Neural crest cell (in vitro differentiated cells): ENCODE data around the gene PCF11. TPM values are rescaled to one million over a fixed set of nuclear protein-coding genes. Genes with fewer than 3 reads are reported as not detected.

Source experiments
- DNase-seq: peaks from one replicate; pipeline ENCODE4 v3.0.0; 2021; ENCODE audit warnings: low read depth, mixed read lengths, low spot score
- H3K27ac Mint-ChIP-seq: one replicate; pipeline ENCODE4 v1.8.0; 2021; ENCODE audit warnings: mild to moderate bottlenecking, mixed read lengths; ENCODE audit not compliant: unreplicated experiment
- H3K27me3 Mint-ChIP-seq: 2 replicates; pipeline ENCODE4 v1.8.0; 2021; ENCODE audit warnings: low read depth, mild to moderate bottlenecking, mixed read lengths
- H3K36me3 Mint-ChIP-seq: 2 replicates; pipeline ENCODE4 v1.8.0; 2021; ENCODE audit warnings: low read depth, mild to moderate bottlenecking, mixed read lengths
- H3K4me1 Mint-ChIP-seq: 2 replicates; pipeline ENCODE4 v1.8.0; 2021; ENCODE audit warnings: mixed read lengths
- H3K4me3 Mint-ChIP-seq: one replicate; pipeline ENCODE4 v1.8.0; 2021; ENCODE audit warnings: mild to moderate bottlenecking, mixed read lengths
- H3K9me3 Mint-ChIP-seq: 2 replicates; pipeline ENCODE4 v1.8.0; 2021; ENCODE audit warnings: mixed read lengths
- total RNA-seq: library from RNA; stranded (reverse); gene quantifications from 2 replicates; pipeline ENCODE4 v1.2.1, GENCODE V29; 2021
- TF ChIP-seq, protein P1 (sequence below): fragments of 200-600 bp; sonication (generic); conservative IDR thresholded peaks from 2 replicates; pipeline ENCODE4 v1.5.0; 2021; ENCODE audit warnings: antibody characterized with exemption, mild to moderate bottlenecking

Gene PCF11
- total RNA-seq, 1 donor from 2014 or later: 67.9 TPM

GRCh38 chr11:83139310-83139709 lies 17.6 kb upstream of the PCF11 start:
- H3K27me3 Mint-ChIP-seq: no peaks in the 10 kb centered on the region
- TF ChIP-seq, protein P1, sequence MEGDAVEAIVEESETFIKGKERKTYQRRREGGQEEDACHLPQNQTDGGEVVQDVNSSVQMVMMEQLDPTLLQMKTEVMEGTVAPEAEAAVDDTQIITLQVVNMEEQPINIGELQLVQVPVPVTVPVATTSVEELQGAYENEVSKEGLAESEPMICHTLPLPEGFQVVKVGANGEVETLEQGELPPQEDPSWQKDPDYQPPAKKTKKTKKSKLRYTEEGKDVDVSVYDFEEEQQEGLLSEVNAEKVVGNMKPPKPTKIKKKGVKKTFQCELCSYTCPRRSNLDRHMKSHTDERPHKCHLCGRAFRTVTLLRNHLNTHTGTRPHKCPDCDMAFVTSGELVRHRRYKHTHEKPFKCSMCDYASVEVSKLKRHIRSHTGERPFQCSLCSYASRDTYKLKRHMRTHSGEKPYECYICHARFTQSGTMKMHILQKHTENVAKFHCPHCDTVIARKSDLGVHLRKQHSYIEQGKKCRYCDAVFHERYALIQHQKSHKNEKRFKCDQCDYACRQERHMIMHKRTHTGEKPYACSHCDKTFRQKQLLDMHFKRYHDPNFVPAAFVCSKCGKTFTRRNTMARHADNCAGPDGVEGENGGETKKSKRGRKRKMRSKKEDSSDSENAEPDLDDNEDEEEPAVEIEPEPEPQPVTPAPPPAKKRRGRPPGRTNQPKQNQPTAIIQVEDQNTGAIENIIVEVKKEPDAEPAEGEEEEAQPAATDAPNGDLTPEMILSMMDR: no peak
- no peak overlapping the region for H3K4me3 Mint-ChIP-seq
- no peak for DNase-seq
- no peaks in the 10 kb centered on the region for H3K9me3 Mint-ChIP-seq
- no peaks in the 10 kb centered on the region for H3K4me1 Mint-ChIP-seq
- H3K27ac Mint-ChIP-seq: no peak overlapping the region
- no peaks in the 10 kb centered on the region for H3K36me3 Mint-ChIP-seq

DNA sequence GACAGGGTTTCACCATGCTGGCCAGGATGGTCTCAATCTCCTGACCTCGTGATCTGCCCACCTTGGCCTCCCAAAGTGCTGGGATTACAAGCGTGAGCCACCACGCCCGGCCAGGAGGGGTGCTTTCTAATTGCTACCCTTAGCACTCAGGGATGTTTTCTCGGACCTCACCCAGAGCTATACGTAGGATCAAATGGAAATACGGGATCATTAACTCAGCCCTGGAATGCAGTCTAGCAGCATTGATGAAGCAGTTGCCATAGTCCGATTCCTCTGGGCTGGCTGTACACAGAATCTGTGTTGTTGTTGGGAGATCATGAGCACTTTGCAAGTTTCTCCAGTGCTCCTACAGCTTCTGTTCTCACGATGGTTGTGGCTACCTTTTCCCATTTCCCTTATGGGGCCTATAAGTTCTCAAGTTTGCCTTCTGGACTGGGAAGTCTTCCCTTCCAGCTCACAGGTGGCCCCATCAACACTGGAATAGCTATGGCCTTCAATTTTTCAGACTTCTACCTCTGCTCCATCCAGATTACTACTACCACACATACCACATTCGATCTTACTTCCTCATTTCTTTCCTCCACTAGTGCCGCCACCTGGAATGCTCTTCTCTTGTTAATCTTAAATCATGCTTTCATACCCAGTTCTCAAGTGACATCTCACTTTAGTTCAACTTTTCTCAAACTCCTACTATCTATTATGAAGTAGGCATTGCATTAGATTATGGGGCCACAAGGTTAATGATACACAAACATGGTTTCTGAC lies 16.1 kb upstream of the PCF11 start:
- no peak overlapping the region for H3K27ac Mint-ChIP-seq
- no peaks in the 10 kb centered on the region for H3K36me3 Mint-ChIP-seq
- TF ChIP-seq, protein P1: no peak
- no peaks in the 10 kb centered on the region for H3K4me1 Mint-ChIP-seq
- no peaks in the 10 kb centered on the region for H3K27me3 Mint-ChIP-seq
- H3K4me3 Mint-ChIP-seq: no peak overlapping the region
- DNase-seq: no peak
- H3K9me3 Mint-ChIP-seq: no peaks in the 10 kb centered on the region

DNA sequence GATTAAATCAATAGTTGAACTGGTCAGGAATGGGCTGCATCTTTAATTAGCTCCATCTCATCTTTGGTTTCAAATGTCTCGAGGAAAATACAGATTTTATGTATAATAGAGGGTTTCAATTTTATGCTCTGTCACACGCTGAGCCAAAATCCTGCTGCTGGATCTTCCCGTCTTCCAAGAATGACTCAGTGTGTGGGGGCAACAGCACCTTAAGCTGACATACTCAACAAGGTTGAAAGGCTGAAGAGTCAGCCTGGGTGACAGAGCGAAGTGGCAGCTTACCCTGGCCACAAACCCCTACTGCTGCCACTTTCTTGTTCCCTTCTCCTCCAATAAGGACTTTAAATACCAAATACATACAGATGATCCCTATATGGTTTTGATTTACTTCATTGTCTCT lies 9.0 kb upstream of the PCF11 start:
- Mint-ChIP-seq H3K4me3 (no peak overlapping the region), H3K4me1 (no peaks in the 10 kb centered on the region), H3K27me3 (peaks cover 3% of the 10 kb centered on the region), H3K36me3 (no peaks in the 10 kb centered on the region), H3K9me3 (no peaks in the 10 kb centered on the region), H3K27ac (no peak overlapping the region)
- TF ChIP-seq, protein P1: no peak
- DNase-seq: no peak

DNA sequence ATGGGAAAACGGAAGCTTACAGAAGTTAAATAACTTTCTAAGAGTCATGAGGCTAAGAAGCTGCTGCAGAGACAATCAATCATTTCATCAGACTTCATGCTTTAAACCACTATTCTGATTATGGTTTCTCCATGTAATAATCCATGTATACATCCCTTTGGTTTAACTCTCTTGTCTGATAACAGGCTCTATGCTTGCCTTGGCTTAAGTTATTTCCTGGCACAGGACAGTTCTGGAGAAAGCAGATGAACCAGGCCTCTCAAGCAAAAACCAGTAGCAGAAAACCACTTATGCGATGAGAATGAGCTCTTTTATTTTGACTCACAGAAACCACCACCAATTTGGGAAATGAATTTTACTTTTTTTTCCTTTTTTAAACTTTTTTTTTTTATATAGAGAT lies 6.5 kb upstream of the PCF11 start:
- Mint-ChIP-seq H3K4me1 (no peaks in the 10 kb centered on the region), H3K27me3 (peaks cover 6% of the 10 kb centered on the region), H3K36me3 (no peaks in the 10 kb centered on the region), H3K9me3 (no peaks in the 10 kb centered on the region), H3K4me3 (no peak overlapping the region), H3K27ac (no peak overlapping the region)
- no peak for DNase-seq
- TF ChIP-seq, protein P1: no peak

- no peak overlapping the region for H3K27ac Mint-ChIP-seq
- no peaks in the 10 kb centered on the region for H3K36me3 Mint-ChIP-seq
- no peak overlapping the region for H3K4me3 Mint-ChIP-seq
- TF ChIP-seq, protein P1: no peak
- H3K4me1 Mint-ChIP-seq: no peaks in the 10 kb centered on the region
- H3K9me3 Mint-ChIP-seq: no peaks in the 10 kb centered on the region
- H3K27me3 Mint-ChIP-seq: peaks cover 8% of the 10 kb centered on the region
- no peak for DNase-seq
Observed at GRCh38 chr11:83151274-83151977, 5.5 kb upstream of the PCF11 start.
